ENCODE results near the gene SLC9A3. TPM values are rescaled to one million over a fixed set of nuclear protein-coding genes. Genes with fewer than 3 reads are reported as not detected.

The SLC9A3 gene
- total and polyA plus RNA-seq, 8 donors = 0.60 to 1.9 (median 0.95) TPM

GRCh38 chr5:445591-445990 is 78.7 kb downstream of the SLC9A3 start:
- peaks cover 0 to 26% (median 16%) of the 10 kb centered on the region in 3 donors for H3K36me3 ChIP-seq
- peaks cover 0 to 13% (median 6%) of the 10 kb centered on the region in 3 donors for H3K4me1 ChIP-seq
- no peak overlapping the region for H3K27ac ChIP-seq
- DNase-seq (no peak), ATAC-seq (no peak), FAIRE-seq (no peak)
- no peaks in the 10 kb centered on the region for H3K9me3 ChIP-seq
- intact Hi-C loops (cut with DNase I) = no loop called here
- 87 to 89% methylated on average over 10 of the region's 10 CpGs for WGBS, 2 donors
- TF ChIP-seq CTCF (IDR thresholded peaks at IDR 0.05) = no peak
- no peaks in the 10 kb centered on the region for H3K27me3 ChIP-seq
- no peak overlapping the region for H3K4me3 ChIP-seq

GRCh38 chr5:444226-444625 is 80.0 kb downstream of the SLC9A3 start:
- TF ChIP-seq CTCF (IDR thresholded peaks at IDR 0.05) = no peak
- Histone ChIP-seq H3K27ac (no peak overlapping the region), H3K36me3 (peaks cover 0 to 20% (median 14%) of the 10 kb centered on the region in 3 donors), H3K9me3 (no peaks in the 10 kb centered on the region), H3K4me3 (peak overlapping the region in 3 of 4 donors; percentile 63 to 91 (median 89)), H3K4me1 (peaks cover 0 to 13% (median 6%) of the 10 kb centered on the region in 3 donors), H3K27me3 (no peaks in the 10 kb centered on the region)
- DNase-seq (peak in 1 of 6 donors; percentile 30), FAIRE-seq (no peak), ATAC-seq (no peak)
- intact Hi-C loops (cut with DNase I) = no loop called here
- 77 to 89% methylated on average over 8 of the region's 8 CpGs for WGBS, 2 donors

GRCh38 chr5:443239-444151 is 80.8 kb downstream of the SLC9A3 start:
- peak; percentile 22 to 53 (median 41) for ATAC-seq
- WGBS, 2 donors = 9 to 12% methylated on average over 34 to 62 of the region's 62 CpGs
- Histone ChIP-seq H3K4me3 (peak overlapping the region; percentile 63 to 98 (median 90)), H3K9me3 (no peaks in the 10 kb centered on the region), H3K27me3 (no peaks in the 10 kb centered on the region), H3K27ac (peak overlapping the region; percentile 59 to 72 (median 66)), H3K4me1 (peaks cover 0 to 13% (median 6%) of the 10 kb centered on the region in 3 donors), H3K36me3 (peaks cover 0 to 14% (median 10%) of the 10 kb centered on the region in 3 donors)
- FAIRE-seq = no peak
- intact Hi-C loops (cut with DNase I) = no loop called here
- TF ChIP-seq CTCF (IDR thresholded peaks at IDR 0.05) = no peak
- DNase-seq = peak in 4 of 6 donors; percentile 13 to 82 (median 43)

- Histone ChIP-seq H3K4me3 (peak within 1 kb of the TSS; percentile 63 to 98 (median 90)), H3K9me3 (no peaks in the 10 kb centered on the region), H3K4me1 (peaks cover 0 to 13% (median 6%) of the 10 kb centered on the region in 3 donors), H3K27ac (peak within 1 kb of the TSS; percentile 59 to 72 (median 66)), H3K36me3 (peaks cover 0 to 5% (median 3%) of the 10 kb centered on the region in 3 donors), H3K27me3 (no peaks in the 10 kb centered on the region)
- ATAC-seq (peak; percentile 95 to 97 (median 96)), DNase-seq (peak; percentile 61 to 90 (median 74)), FAIRE-seq (no peak)
- WGBS, 2 donors = 3 to 4% methylated on average over 50 to 73 of the region's 73 CpGs
- TF ChIP-seq CTCF (IDR thresholded peaks at IDR 0.05) = no peak
- intact Hi-C loops (cut with DNase I) = no loop called here
Measured at GRCh38 chr5:442335-443238, 81.7 kb downstream of the SLC9A3 start, which contains the start of gene EXOC3. EXOC3 (plus strand) TSS chr5:443176; CDS start chr5:446206, 3,030 bp downstream.

Data from pancreas (tissue), 10 donors.